ENCODE data around the gene CDC42EP4. TPM values are rescaled to one million over a fixed set of nuclear protein-coding genes. Genes with fewer than 3 reads are reported as not detected.

CDC42EP4 gene
- total RNA-seq, 1 donor, result 16.3 TPM

DNA sequence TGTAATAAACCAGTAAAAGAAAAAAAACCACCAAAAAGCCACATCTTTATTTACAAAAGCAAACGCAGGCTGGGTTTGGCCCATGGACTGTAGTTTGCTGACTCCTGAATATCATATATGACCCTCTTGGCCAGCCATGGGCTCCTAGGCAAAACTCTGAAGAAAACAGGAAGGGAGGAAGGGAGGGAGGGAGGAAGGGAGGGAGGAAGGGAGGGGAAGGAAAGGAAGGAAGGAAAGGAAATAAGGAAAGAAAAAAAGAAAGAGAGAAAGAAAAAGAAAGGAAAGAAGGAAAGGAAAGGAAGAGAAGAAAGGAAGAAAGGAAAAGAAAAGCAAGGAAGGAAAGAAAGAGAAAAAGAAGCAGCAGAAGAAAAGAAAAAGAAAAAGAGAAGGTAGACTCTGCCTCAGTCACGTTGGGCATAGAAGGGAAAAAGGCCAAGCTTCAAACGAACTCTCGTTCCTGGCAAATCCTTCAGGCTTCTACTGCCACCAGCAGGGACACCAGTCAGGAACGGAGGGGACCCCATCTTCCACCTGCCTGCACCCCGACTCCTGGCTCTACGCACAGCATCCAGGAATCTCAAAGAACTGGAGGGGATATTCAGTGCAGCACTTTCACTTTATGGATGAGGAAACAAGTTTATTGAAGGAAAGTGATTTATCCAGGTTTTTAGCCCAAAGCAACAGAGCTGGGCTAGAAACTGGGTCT, 22.1 kb downstream of the CDC42EP4 start:
- DNase-seq (ENCODE audit: insufficient read length, low spot score, missing footprints), result no peak
- no peak for TF ChIP-seq CTCF (IDR thresholded peaks at IDR 0.05; ENCODE audit: extremely low read depth, low read depth, low read length)
- Histone ChIP-seq H3K4me1 (ENCODE audit: insufficient read depth, low read length) (peaks cover 70% of the 10 kb centered on the region), H3K79me2 (ENCODE audit: insufficient read depth, low read length) (peaks cover 67% of the 10 kb centered on the region), H3K9me3 (ENCODE audit: low read depth, low read length) (no peaks in the 10 kb centered on the region), H3K27me3 (ENCODE audit: insufficient read depth, low read length) (no peaks in the 10 kb centered on the region), H3K36me3 (ENCODE audit: insufficient read depth, low read length) (peaks cover 13% of the 10 kb centered on the region), H2AFZ (ENCODE audit: low read length) (peak overlapping the region; percentile 18), H4K20me1 (ENCODE audit: insufficient read depth, low read length) (peaks cover 52% of the 10 kb centered on the region), H3K4me3 (ENCODE audit: insufficient read depth, low read length) (peak overlapping the region; percentile 29), H3K27ac (ENCODE audit: low read depth, low read length) (peak overlapping the region; percentile 82), H3K4me2 (ENCODE audit: insufficient read depth, low read length) (peak overlapping the region; percentile 70)

GRCh38 chr17:73288534-73289302, 23.1 kb downstream of the CDC42EP4 start:
- Histone ChIP-seq H3K27ac (ENCODE audit: low read depth, low read length) (no peak overlapping the region), H3K4me2 (ENCODE audit: insufficient read depth, low read length) (no peak overlapping the region), H3K9me3 (ENCODE audit: low read depth, low read length) (no peaks in the 10 kb centered on the region), H3K4me1 (ENCODE audit: insufficient read depth, low read length) (peaks cover 65% of the 10 kb centered on the region), H2AFZ (ENCODE audit: low read length) (no peak overlapping the region), H3K27me3 (ENCODE audit: insufficient read depth, low read length) (no peaks in the 10 kb centered on the region), H3K4me3 (ENCODE audit: insufficient read depth, low read length) (no peak overlapping the region), H3K36me3 (ENCODE audit: insufficient read depth, low read length) (peaks cover 13% of the 10 kb centered on the region), H3K79me2 (ENCODE audit: insufficient read depth, low read length) (peaks cover 60% of the 10 kb centered on the region), H4K20me1 (ENCODE audit: insufficient read depth, low read length) (peaks cover 52% of the 10 kb centered on the region)
- no peak for TF ChIP-seq CTCF (IDR thresholded peaks at IDR 0.05; ENCODE audit: extremely low read depth, low read depth, low read length)
- DNase-seq (ENCODE audit: insufficient read length, low spot score, missing footprints), result no peak

- peak; percentile 76 for DNase-seq (ENCODE audit: insufficient read length, low spot score, missing footprints)
- no peak for TF ChIP-seq CTCF (IDR thresholded peaks at IDR 0.05; ENCODE audit: extremely low read depth, low read depth, low read length)
- Histone ChIP-seq H3K4me1 (ENCODE audit: insufficient read depth, low read length) (peaks cover 52% of the 10 kb centered on the region), H3K36me3 (ENCODE audit: insufficient read depth, low read length) (peaks cover 13% of the 10 kb centered on the region), H4K20me1 (ENCODE audit: insufficient read depth, low read length) (peaks cover 49% of the 10 kb centered on the region), H3K27ac (ENCODE audit: low read depth, low read length) (peak overlapping the region; percentile 5), H3K4me2 (ENCODE audit: insufficient read depth, low read length) (peak overlapping the region; percentile 62), H2AFZ (ENCODE audit: low read length) (no peak overlapping the region), H3K79me2 (ENCODE audit: insufficient read depth, low read length) (peaks cover 61% of the 10 kb centered on the region), H3K4me3 (ENCODE audit: insufficient read depth, low read length) (no peak overlapping the region), H3K27me3 (ENCODE audit: insufficient read depth, low read length) (no peaks in the 10 kb centered on the region), H3K9me3 (ENCODE audit: low read depth, low read length) (no peaks in the 10 kb centered on the region)
Observed at GRCh38 chr17:73286863-73287296, 24.9 kb downstream of the CDC42EP4 start.
